Stimulated activated naive B cell treated with anti-CD40 and anti-IgM and Interleukin-4, amounts not matched to agents 10 μg/mL and 1 μg/mL and 100 μg/mL, for 72 hours (primary cell): ENCODE results near the gene SURF4.
"Not testable (repeated sequence)": the region's sequence is repeated elsewhere in the genome, so short reads cannot be mapped to it uniquely, and the experiment has no call there.

Experiments
- ATAC-seq, 2 donors: fragments of 150-1000 bp; cut with Tn5 transposase; replicated peaks; 2 replicates each; pipeline ENCODE4 v1.10.0; 2021; ENCODE audit warnings: moderate library complexity in 1 of 2
- DNase-seq: peaks from one replicate; pipeline ENCODE4 v3.0.0; 2021
- H3K27ac Mint-ChIP-seq: one replicate; pipeline ENCODE4 v1.8.0; 2022; ENCODE audit warnings: mild to moderate bottlenecking, mixed read lengths
- H3K27me3 Mint-ChIP-seq, 2 donors: one replicate each; pipeline ENCODE4 v1.8.0; 2022; ENCODE audit warnings: mixed read lengths in 2 of 2
- H3K36me3 Mint-ChIP-seq, 2 donors: one replicate each; pipeline ENCODE4 v1.8.0; 2022; ENCODE audit warnings: mixed read lengths in 2 of 2, mild to moderate bottlenecking in 1 of 2
- H3K4me1 Mint-ChIP-seq, 2 donors: one replicate each; pipeline ENCODE4 v1.8.0; 2022; ENCODE audit warnings: mixed read lengths in 2 of 2, mild to moderate bottlenecking in 1 of 2
- H3K4me3 Mint-ChIP-seq, 2 donors: one replicate each; pipeline ENCODE4 v1.8.0; 2022; ENCODE audit warnings: mild to moderate bottlenecking in 2 of 2, mixed read lengths in 2 of 2, moderate library complexity in 1 of 2
- H3K9me3 Mint-ChIP-seq, 2 donors: one replicate each; pipeline ENCODE4 v1.8.0; 2022; ENCODE audit warnings: mixed read lengths in 2 of 2, mild to moderate bottlenecking in 1 of 2

Gene SURF4

GRCh38 chr9:133320421-133320881, 55.4 kb downstream of the SURF4 start:
- H3K4me1 Mint-ChIP-seq: no peaks in the 10 kb centered on the region
- ATAC-seq: no peak
- no peak overlapping the region for H3K27ac Mint-ChIP-seq
- peaks cover 2 to 6% of the 10 kb centered on the region in 2 donors for H3K36me3 Mint-ChIP-seq
- H3K4me3 Mint-ChIP-seq: no peak overlapping the region
- no peak for DNase-seq
- H3K9me3 Mint-ChIP-seq: peaks cover 0 to 3% of the 10 kb centered on the region in 2 donors
- H3K27me3 Mint-ChIP-seq: peaks cover 3 to 20% of the 10 kb centered on the region in 2 donors

GRCh38 chr9:133317551-133317950, 58.3 kb downstream of the SURF4 start:
- H3K27ac Mint-ChIP-seq, ATAC-seq, H3K4me3 Mint-ChIP-seq, DNase-seq, H3K9me3 Mint-ChIP-seq, H3K4me1 Mint-ChIP-seq, H3K36me3 Mint-ChIP-seq: not testable (repeated sequence)
- peaks cover 3 to 20% of the 10 kb centered on the region in 2 donors for H3K27me3 Mint-ChIP-seq

DNA sequence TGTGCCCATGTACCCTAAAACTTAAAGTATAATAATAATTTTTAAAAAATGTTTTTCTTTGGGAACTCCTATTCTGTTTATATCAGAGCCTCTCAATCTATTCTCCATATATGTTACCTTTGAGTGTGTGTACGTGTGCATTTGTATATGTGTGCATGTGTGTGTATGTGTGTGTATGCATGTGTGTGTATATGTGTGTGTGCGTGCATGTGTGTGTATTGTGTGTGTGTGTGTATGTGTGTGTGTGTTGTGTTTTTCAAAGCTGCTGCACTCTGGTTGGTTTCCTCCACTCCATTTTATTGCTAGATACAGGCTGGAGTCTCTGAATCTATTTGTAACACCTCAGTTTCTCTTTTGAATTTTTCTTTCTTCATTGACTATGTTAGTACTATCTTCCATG, 59.9 kb downstream of the SURF4 start:
- Mint-ChIP-seq H3K4me3 (no peak overlapping the region), H3K9me3 (peaks cover 0 to 1% of the 10 kb centered on the region in 2 donors), H3K36me3 (no peaks in the 10 kb centered on the region), H3K27ac (no peak overlapping the region), H3K27me3 (peaks cover 0 to 17% of the 10 kb centered on the region in 2 donors), H3K4me1 (no peaks in the 10 kb centered on the region)
- DNase-seq: no peak
- ATAC-seq: no peak
